ENCODE results near the gene SLIT1.

Gene SLIT1

DNA sequence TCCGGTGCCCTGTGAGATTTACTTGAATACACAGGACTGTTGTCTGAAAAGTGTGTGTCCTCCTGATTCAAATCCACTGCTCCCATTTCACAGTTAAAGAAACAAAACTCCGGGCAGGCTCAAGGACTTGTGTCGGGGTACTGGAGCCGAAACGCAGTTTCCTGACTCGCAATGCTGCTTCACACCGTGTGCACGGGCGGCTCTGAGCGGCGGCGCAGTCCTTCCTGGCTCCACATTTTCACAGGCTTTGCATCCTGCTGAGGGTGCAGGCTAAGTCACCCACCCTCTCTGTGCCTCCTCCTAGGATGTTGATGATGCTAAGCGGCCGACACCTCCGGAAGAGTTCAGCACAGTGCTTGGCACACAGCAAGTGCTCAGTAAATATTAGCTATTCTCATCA, 65.4 kb downstream of the SLIT1 start:
- no peak for DNase-seq (ENCODE audit: low read depth, low spot score)
- H3K27ac ChIP-seq: no peak overlapping the region

DNA sequence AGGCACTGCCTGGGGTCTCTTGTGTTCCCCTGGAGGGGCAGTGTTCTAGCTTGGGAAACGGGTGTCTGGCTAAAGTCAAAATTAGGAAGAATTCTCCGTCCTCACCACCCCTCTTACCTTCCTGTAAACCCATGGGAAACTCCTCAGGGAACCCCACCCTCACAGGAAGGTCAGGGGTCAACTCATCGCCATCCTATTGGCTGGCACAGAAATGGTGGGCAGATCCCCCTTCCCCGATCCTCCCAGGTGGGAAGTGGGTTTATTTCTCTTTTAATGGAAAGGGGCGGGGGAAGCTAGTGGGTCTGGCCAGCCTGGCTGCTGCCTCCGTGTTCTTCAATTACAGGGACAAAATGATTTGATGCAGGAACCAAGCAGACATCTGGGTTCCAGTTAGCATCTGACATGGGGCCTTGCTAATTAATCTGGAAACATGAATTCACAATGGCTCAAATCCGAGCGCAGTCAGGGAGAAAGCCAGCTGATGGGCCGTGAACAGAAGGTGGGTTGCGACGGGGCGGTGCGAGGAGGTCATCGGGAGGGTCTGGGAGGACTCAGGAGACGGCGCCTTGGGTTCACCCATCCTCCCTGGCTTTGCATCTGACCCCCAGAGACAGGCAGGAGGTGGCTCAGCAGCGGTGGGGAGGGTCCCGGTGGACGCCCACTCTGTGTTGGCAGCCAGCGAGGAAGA, 66.6 kb downstream of the SLIT1 start:
- no peak overlapping the region for H3K27ac ChIP-seq
- no peak for DNase-seq (ENCODE audit: low read depth, low spot score)

DNA sequence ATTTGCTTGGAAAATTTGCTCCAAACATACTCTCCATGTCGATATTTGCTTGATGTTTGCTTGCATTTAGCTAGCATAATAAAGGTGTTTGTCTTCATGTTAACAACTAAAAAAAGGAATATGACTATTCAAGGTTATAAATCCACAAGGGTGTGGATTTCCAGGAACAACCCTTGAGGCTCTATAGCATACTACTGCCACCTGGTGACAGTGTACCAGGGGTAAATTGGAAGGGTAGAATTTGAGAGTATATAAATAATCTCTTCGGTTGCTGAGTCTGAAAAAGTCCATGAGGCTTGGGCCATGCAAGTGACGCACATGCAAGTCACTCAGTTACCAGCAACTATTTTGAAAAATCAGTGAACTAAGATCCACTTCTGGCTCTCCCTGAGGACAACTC, 68.4 kb downstream of the SLIT1 start:
- no peak for DNase-seq (ENCODE audit: low read depth, low spot score)
- H3K27ac ChIP-seq: no peak overlapping the region

DNA sequence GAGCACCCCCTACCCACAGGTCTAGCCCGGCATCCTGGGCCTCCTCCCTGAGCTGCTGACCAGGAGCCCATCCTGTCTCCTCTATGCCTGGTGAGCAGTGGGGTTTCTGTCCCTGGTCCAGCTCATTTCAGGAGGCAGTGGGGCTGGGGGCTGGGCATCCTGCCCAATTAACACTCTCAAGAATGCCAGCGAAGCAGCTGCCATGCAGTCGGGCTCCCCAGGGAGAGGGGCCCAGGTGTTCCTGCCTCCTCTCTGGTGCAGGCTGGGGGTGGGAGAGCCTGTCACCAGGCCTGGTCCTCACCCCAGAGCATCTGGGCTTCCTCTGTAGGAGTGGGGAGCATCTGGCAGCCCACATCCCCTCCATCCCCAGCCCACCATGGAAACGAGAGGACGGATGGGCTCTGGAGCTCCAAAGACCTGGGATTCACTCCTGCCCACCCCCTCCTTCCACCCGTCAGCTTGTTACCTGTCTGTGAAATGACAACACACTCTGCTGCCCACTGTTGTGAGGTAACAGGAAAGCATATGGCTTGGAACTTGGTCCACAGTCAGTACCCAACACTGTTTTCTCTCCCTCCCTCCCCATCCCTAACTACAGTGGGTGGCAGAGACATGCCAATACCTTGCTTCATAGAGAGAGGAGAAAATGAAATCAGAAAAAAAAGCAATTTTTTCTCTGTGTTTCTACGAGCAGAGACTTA, 69.1 kb downstream of the SLIT1 start:
- DNase-seq (ENCODE audit: low read depth, low spot score): no peak
- no peak overlapping the region for H3K27ac ChIP-seq

DNA sequence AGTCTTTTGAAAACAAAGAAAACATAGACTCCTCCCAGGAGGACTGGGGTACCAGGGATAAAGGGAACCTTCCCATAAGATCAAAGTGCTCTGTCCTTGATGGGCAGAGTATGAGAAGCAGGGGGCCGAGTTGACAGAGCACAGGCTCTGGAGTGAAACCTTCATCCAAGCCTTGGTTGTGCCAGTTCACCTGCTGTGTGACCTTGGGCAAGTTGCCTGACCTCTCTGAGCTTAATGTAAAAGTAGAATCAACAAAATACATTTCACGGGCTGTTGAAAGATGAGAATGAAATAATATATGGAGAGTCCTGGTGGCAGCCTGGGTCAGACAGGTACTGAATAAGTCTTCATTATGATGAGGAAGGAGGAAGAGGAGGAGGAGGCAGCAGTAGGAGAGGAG, 69.9 kb downstream of the SLIT1 start:
- no peak for DNase-seq (ENCODE audit: low read depth, low spot score)
- no peak overlapping the region for H3K27ac ChIP-seq

DNA sequence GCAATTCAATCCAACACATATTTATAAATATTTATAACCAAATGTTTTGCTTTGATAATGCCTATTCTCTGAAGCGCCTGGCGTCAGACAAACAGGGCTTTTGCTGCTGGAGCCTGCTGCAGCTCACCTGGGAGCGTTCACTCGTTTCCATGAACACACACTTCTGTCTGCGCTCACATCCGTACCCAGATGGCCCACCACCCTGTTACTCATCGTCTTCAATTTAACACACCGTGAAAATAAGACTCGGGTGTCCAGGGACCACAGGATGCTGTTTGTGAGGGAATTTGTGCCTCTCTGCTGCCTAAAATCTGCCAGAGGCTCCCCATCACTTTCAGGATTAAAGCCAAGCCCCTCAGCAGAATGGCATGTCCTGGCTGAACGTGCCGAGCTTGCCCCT, 74.1 kb downstream of the SLIT1 start:
- DNase-seq (ENCODE audit: low read depth, low spot score): no peak

DNA sequence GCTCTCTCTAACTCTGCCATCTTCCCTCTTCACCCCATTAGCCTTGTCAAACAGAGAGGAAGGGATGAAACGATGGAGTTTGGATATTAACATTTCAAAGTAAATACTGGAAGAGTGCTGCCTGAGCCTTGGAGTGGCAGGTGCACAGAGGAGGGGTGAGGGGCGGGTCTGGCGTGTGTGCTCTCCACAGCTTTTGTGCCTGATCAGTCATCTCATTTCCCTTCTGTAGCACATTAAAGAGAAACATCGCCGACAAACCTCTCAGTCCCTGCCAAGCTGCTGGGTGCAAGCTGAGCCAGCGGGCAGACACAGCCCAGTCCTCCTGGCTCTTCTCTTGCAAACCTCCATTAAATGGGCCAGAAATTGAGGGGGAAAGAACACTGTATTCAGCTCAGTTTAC, 76.2 kb downstream of the SLIT1 start:
- no peak for DNase-seq (ENCODE audit: low read depth, low spot score)
- H3K27ac ChIP-seq: no peak overlapping the region

More for the DNA sequence above, 74.1 kb downstream of the SLIT1 start:
- H3K27ac ChIP-seq: no peak overlapping the region

DNA sequence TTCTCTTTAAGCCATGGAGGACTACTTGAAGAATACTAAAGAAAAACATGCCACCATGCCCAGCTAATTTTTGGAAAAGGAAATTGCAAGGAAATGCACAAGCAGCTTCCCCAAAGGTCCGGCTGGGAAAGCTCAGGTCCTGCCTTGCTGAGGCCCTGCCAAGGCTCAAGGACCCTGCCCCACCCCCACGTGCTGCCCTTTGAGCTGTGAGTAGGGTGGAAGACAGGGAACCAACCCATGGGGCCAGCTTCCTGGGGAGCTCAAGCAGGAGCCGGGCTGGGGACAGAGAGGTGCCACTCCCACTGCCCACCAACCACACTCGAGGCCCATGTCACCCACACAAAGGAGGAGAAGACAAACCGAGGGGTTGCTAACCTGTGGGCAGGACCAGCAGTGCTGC, 78.2 kb downstream of the SLIT1 start:
- H3K27ac ChIP-seq: no peak overlapping the region
- no peak for DNase-seq (ENCODE audit: low read depth, low spot score)

DNA sequence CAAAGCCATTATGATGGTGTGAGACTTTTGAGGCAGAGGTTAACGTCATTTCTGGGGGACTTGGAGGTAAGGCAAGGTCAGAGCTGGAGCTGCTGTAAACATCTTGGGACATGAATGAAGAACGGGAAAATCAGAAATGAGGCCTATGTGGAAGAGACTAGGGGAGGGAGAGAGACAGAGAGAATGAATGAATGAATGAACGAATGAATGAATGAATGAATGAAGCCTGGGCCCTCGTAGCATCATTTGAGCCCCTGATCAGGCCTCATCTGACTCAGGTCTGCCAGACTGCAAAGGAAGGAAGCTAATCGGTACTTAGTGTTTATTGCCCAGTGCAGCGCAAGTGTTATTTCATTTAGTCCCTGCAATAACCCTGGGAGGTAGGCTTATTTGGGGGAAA, 79.6 kb downstream of the SLIT1 start:
- no peak overlapping the region for H3K27ac ChIP-seq
- no peak for DNase-seq (ENCODE audit: low read depth, low spot score)

DNA sequence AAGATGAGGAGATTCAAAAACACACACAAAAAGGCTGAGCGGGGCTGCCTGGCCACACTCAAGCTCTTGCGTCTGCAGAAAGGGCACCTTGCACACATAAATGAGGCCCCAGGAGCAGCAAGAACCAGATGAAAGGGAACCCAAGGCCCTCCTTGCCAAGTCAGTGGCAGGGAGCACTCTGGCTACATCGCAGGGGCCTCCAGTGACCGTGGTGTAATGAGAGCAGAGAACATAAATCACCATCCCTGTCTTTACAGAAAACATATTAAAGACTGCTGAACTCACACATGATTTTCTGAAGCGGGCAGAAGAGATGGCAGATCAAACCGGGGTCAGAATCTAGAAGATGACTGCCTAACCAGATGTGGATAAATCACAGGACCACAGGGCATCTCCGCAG, 80.5 kb downstream of the SLIT1 start:
- H3K27ac ChIP-seq: no peak overlapping the region
- DNase-seq (ENCODE audit: low read depth, low spot score): no peak

DNA sequence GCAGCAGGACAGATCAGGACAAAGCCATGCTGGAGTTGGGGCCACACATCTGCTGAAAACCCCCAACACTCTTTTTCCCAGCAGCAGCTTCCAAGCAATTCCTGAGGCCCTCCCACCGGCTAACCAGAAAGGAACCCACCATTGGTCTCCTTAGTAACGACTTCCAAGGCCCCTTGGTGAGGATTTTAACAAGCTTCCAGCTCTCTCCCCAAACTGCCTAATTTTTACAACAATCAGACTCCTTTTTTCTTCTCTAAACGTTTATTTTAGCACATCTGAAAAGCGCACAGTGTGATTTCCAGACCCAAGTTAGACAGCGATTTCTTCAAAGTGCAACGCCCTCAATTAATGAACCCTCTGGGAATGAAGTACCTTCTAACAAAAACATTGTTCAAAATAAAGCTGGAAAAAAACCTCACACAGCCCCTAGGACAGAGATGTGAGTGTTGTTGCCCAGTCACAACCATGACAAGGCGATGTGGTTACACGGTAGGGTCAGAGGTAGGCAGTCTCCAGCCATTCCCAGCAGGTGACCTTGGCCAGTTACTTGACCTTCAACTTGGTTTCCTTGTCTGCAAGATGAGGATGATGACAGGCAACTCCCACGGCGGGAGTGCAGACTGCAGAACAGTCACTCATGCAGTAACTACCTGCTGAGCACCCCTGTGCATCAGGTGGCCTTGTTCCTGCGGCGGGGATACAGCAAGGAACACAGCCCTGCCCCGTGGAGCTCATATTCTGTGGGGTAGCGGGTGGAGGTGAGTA, 82.3 kb downstream of the SLIT1 start:
- H3K27ac ChIP-seq: no peak overlapping the region
- no peak for DNase-seq (ENCODE audit: low read depth, low spot score)

DNA sequence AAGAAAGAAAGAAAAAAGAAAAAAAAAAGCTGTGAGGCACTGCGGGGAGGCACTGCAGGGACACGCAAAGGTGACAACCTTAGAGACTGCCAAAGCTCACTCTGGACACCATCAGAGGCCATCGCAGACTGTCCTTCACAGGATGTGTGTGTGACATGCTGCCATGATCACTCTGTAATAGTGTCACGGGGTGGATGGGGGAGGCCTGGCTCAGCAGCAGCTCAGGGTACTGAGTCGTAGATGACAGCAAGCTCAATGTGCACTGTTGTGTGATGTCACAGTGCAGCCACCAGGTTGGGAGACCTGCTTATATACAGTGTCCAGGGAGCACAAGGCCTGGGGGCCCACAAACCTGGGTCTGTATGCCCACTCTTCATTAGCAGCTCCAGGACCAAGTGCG, 83.3 kb downstream of the SLIT1 start:
- no peak for DNase-seq (ENCODE audit: low read depth, low spot score)

DNA sequence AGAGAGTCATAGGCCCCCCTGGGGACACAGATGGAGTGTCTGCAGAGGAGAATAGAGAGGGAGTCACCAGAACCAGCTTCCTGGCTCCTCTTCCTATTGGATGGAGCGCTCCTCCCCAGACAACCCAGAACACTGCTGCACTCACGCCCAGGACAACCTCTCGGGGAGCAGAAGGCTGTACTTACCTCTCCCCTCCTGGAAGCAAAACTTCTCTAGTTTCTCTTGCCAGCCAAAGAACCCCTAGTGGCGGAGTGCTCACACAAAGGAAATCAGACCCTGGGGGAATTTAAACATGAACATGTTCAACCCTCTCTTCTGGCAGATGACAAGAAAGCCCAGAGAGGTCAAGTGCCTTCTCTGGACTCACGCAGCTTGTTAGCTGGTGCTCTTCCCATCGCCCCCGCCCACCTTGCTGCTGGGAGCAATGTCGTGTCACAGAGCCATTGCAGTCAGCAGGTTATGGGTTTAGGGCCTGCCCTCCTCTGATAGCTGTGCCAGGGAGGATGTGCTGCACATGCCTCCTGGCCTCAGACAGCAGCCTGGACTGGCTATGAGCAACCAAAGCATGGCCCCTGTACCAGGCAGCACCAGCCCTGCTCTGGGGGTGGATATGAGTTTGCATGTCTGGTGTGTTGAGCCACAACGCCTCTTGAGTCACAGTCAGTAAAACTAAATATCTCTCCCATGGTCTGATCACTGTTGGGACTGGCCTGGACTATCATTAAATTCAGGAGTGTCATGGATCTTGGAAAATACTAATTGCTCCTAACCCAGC, 84.4 kb downstream of the SLIT1 start:
- no peak overlapping the region for H3K27ac ChIP-seq
- no peak for DNase-seq (ENCODE audit: low read depth, low spot score)

More for the DNA sequence above, 83.3 kb downstream of the SLIT1 start:
- no peak overlapping the region for H3K27ac ChIP-seq

DNA sequence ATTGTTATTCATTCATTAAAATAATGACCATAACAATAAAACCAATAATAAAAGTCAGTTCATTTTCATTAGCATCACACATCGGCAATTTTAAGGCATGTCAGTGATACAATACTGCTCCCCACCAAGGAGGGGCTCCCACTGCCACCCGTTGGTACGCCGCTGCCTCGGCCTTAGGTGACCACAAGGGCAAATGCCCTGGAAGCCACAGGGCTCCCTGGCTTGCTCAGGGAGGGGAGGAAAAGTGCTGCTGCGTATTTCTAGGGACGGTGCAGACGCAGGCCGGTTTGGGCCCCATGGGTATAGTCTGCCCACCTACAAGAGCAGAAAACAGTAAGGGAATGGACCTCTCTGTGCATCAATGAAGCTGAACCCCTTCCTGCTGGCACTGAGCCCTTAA, 85.1 kb downstream of the SLIT1 start:
- H3K27ac ChIP-seq: no peak overlapping the region
- no peak for DNase-seq (ENCODE audit: low read depth, low spot score)

DNA sequence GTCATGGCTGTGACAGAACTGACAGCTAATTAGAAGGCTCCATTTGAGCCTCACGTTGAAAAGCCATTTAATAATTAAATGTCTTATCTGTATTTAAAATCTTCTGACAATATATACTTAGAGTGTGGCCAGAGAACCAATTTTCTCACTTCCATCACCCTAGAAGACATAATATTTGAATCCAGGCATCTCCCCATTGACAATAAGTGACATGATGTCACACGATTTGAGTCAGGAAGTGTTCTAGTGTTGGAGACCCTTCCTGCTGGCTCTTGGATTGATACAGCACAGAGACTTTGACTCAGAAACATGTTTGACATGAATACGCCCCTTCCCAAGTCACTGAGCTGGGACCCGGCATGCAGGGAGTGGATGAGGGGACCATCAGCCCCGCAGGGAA, 85.9 kb downstream of the SLIT1 start:
- H3K27ac ChIP-seq: no peak overlapping the region
- no peak for DNase-seq (ENCODE audit: low read depth, low spot score)

DNA sequence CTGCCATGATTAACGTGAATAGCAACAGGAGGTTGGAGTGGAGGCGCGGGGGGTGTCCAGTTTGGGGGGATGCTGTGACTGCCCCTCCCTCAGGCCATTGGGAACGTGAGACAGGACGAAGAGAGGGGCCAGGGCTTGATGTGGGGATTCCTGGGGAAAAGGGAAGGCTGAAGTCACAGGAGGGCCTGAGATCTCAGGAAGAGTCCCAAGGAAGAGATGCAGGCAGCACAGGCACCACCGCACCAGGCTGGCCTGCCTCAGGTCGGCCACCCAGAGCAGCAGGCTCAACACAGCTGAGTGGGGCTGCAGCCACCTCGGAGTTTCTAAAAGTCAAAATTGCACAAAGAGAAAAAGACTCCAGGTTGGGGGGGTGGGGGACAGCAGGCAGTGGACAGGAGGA, 86.7 kb downstream of the SLIT1 start:
- DNase-seq (ENCODE audit: low read depth, low spot score): no peak

DNA sequence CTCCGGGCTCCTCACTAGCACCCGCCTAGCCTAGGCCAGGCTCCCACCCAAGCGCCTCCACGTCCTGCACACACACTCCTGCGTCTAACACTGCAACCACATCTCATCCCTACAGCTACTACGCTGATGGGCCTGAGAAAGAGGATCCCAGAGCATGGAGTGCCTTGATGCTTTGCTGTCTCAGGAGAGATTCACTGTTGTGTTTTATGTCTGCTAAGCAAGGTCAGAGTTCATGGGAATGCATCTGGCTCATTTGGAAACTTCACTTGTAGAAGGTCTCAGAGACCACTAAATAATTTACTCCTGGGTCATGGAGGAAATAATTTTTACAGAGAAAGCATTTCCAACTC, 88.7 kb downstream of the SLIT1 start:
- no peak overlapping the region for H3K27ac ChIP-seq
- DNase-seq (ENCODE audit: low read depth, low spot score): no peak

More for the DNA sequence above, 86.7 kb downstream of the SLIT1 start:
- H3K27ac ChIP-seq: no peak overlapping the region

DNA sequence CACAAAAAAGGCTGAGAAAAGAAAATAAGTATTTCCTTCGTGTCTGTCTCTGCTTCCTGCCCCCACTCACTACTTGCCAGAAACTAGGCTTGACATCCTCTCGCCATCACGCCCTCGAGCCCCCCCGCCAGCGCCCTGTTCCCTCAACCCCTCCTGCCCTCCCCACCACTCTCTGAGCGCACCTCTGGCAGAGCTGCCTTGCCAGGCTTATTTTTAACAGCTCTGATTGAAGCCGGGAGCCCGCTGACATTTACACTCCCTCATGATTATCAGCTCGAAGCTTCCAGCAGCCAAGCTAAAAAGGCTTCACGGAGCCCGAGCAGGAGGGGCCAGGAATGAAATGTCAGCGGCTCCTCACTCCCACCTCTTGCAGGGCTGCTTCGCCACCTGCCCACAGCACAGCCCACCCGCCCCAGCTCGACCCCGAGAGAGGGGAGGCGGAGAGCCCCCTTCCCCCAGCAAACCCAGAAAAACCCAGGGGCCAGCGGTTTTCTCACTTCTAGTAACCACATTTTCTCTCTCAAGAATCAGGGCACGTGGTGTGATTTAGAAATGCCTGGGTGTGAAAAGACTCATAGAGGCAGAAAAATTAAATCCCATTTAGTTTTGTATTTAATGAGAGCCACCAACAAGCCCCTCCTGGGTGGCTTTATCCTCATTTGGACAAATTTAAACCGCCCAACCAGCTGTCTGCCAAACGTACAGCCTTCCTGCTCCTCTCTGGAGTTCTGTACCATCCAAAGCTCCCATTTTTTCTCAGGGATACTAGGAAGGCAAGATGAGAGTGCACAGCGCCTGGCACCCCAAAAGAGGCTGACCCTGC, 89.3 kb downstream of the SLIT1 start:
- H3K27ac ChIP-seq: no peak overlapping the region
- no peak for DNase-seq (ENCODE audit: low read depth, low spot score)

DNA sequence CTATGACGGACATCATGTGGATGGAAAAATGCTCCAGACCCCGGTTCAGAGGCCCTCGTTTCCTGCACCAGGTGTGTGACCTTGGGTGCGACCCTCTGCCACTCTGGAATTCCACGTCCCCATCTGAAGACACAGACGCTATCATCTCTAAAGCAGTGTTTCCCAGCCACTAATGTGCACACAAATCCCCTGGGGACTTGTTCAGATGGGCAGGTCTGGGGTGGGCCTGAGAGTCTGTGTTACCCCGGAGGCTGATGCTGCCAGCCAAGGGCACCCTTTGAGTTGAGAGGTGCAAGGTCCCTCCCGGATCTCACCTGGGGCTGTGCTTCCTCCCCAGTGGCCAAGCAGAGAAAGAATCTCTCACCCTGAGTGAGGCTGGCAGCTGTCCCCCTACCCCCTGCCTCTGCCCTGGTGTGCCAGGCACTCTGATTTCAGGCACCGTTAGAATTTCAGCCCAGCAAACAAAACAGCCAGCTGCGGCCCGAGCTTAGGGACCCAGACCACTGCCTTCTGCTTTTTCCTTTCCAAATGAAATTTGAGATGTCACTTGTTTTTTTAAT, 90.0 kb downstream of the SLIT1 start:
- H3K27ac ChIP-seq: no peak overlapping the region
- no peak for DNase-seq (ENCODE audit: low read depth, low spot score)

DNA sequence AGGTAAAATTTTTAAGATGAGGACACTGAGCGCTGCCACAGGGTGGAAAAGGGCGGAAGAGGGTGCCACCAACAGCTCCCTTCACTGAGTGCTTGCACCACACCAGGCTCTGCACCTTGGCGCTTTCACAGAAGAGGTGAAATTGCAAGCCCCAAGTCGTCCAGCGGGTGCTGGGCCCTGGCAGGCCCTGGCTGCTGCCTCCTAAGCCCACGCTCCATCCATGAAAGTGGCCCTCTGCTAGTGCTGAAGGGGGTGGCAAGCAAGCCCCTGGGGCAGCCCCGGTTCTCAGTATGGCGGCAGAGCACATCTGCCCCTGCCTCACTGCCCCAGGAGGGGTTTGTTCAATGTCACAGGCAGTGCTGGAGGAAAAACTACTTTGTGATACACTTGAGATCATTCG, 95.1 kb downstream of the SLIT1 start:
- no peak for DNase-seq (ENCODE audit: low read depth, low spot score)
- no peak overlapping the region for H3K27ac ChIP-seq
